Keratinocyte (primary cell): Measurements from ENCODE around the gene DNAJB5. TPM values are rescaled to one million over a fixed set of nuclear protein-coding genes. Genes with fewer than 3 reads are reported as not detected.

Experiments
- DNase-seq: peaks from one replicate; pipeline ENCODE4 v3.0.0-alpha.2; 2011; ENCODE audit warnings: low read depth, missing footprints, low spot score
- FAIRE-seq: peaks from 2 replicates; lab custom pipeline; 2011; peaks lifted over from hg19 to GRCh38; lab: Jason Lieb, UNC
- H2AFZ ChIP-seq: 2 replicates; pipeline ENCODE4 v1.6.0; 2012; ENCODE audit warnings: low read length, control low read depth, inconsistent platforms; ENCODE audit not compliant: control insufficient read depth
- H3K27ac ChIP-seq: 2 replicates; pipeline ENCODE4 v1.5.1; 2011; ENCODE audit warnings: low read length; ENCODE audit not compliant: control insufficient read depth, insufficient read depth
- H3K27me3 ChIP-seq: 3 replicates; pipeline ENCODE4 v1.6.0; 2011; ENCODE audit warnings: low read length; ENCODE audit not compliant: control insufficient read depth, insufficient read depth; ENCODE audit errors: extremely low read depth
- H3K36me3 ChIP-seq, 2 experiments: 2 replicates in 1 of 2; 3 replicates in 1 of 2; pipeline ENCODE4 v1.5.1; 2011; ENCODE audit warnings: low read length in 2 of 2, mild to moderate bottlenecking in 1 of 2; ENCODE audit not compliant: control insufficient read depth in 2 of 2, insufficient read depth in 2 of 2; ENCODE audit errors: extremely low read depth in 1 of 2
- H3K4me1 ChIP-seq: 3 replicates; pipeline ENCODE4 v1.5.1; 2011; ENCODE audit warnings: low read length; ENCODE audit not compliant: control insufficient read depth, insufficient read depth; ENCODE audit errors: extremely low read depth
- H3K4me2 ChIP-seq: 3 replicates; pipeline ENCODE4 v1.6.0; 2011; ENCODE audit warnings: low read depth, low read length; ENCODE audit not compliant: control insufficient read depth, insufficient read depth; ENCODE audit errors: extremely low read depth
- H3K4me3 ChIP-seq, 3 experiments: fragments of 200-600 bp in 1 of 3; sonication (generic) in 1 of 3; 2 replicates in 2 of 3; 3 replicates in 1 of 3; pipeline ENCODE4 v1.5.1; 2011 to 2016; ENCODE audit warnings: low read length in 3 of 3, mild to moderate bottlenecking in 3 of 3, control low read depth in 2 of 3, inconsistent platforms in 1 of 3, low read depth in 1 of 3, mixed read lengths in 1 of 3, mixed run types in 1 of 3, moderate library complexity in 1 of 3; ENCODE audit not compliant: control insufficient read depth in 2 of 3, insufficient read depth in 2 of 3; ENCODE audit errors: extremely low read depth in 1 of 3
- H3K79me2 ChIP-seq: 2 replicates; pipeline ENCODE4 v1.6.0; 2012; ENCODE audit warnings: low read length; ENCODE audit not compliant: control insufficient read depth, insufficient read depth
- H3K9ac ChIP-seq: 3 replicates; pipeline ENCODE4 v1.6.0; 2011; ENCODE audit warnings: low read length; ENCODE audit not compliant: control insufficient read depth, insufficient read depth; ENCODE audit errors: extremely low read depth
- H3K9me1 ChIP-seq: 3 replicates; pipeline ENCODE4 v1.6.0; 2011; ENCODE audit warnings: low read length; ENCODE audit not compliant: control insufficient read depth, insufficient read depth; ENCODE audit errors: extremely low read depth
- H3K9me3 ChIP-seq: 2 replicates; pipeline ENCODE4 v1.5.1; 2012; ENCODE audit warnings: low read depth, low read length; ENCODE audit not compliant: control insufficient read depth
- H4K20me1 ChIP-seq: 3 replicates; pipeline ENCODE4 v1.6.0; 2011; ENCODE audit warnings: low read length; ENCODE audit not compliant: control insufficient read depth, insufficient read depth; ENCODE audit errors: extremely low read depth
- CTCF ChIP-seq, 3 experiments: IDR thresholded peaks in 1 of 3; conservative IDR thresholded peaks in 1 of 3; optimal IDR thresholded peaks in 1 of 3; 2 replicates in 2 of 3; 3 replicates in 1 of 3; pipeline versions ENCODE3 to v1.5.1; 2011; ENCODE audit warnings: low read length in 3 of 3, mild to moderate bottlenecking in 3 of 3, moderate library complexity in 2 of 3, control low read depth in 1 of 3, inconsistent platforms in 1 of 3; ENCODE audit not compliant: insufficient read depth in 2 of 3; ENCODE audit errors: extremely low read depth in 1 of 3
- EZH2 ChIP-seq: IDR thresholded peaks from one replicate; pipeline ENCODE4 v1.6.1; 2012; ENCODE audit warnings: inconsistent platforms, mild to moderate bottlenecking, low read length, moderate library complexity
- dilution Hi-C: fragments of 300-500 bp; cut with MboI; formaldehyde crosslinking; loops from one replicate; pipeline ENCODE4 v1.7.0; 2020; ENCODE audit warnings: low sequenced_read_pairs; ENCODE audit not compliant: extremely low pct_ligation_motif_present
- polyA plus RNA-seq, 5 experiments: library from polyadenylated mRNA; depleted of rRNA in 3 of 5; stranded (reverse) in 3 of 5; stranded (forward) in 1 of 5; unstranded in 1 of 5; fragments of >200 nt; gene quantifications; 1 replicate in 1 of 5; 2 replicates in 3 of 5; 3 replicates in 1 of 5; pipeline versions ENCODE4 v1.2.1 to v1.2.3, GENCODE V29; 2011 to 2012; ENCODE audit warnings: missing spikeins in 2 of 5, low read depth in 1 of 5, low replicate concordance in 1 of 5

DNAJB5 gene
- polyA plus RNA-seq, 1 donor (not counting 4 experiments of a cell fraction or from before 2014, with no cell fraction given): 2.4 TPM

DNA sequence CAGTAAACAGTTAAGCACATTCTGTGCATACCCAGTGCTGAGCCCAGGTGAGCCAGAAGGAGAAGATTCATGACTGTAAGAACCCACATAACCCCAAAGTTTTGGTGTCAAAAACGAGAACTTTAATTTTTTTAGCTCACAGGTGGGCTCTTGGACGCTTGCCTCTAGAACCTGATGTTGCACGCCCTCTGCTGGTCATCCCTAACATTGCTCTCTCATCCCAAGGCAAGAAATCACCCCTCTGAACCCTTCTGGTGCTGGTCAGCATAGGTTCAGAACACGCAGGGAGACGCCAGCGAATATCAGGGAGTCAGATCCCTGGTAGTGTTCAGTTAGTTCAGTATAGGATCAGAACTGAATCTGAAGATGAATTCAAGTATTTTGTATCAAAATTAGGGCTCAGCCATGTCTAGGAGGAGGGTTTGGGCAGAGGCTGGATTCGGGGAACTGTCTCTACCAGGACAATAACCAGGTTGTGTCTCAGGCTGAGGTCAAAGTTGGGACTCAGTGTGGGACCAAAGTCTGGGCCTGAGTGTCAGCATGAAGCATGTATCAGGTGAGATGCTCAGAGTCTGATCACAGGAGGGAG is 4.1 kb upstream of the DNAJB5 start:
- FAIRE-seq (peak; percentile 65), DNase-seq (no peak)
- no peak overlapping the region for H3K27ac ChIP-seq
- H3K9me1 ChIP-seq: peaks cover 3% of the 10 kb centered on the region
- H3K4me1 ChIP-seq: peaks cover 27% of the 10 kb centered on the region
- H3K4me2 ChIP-seq: no peak overlapping the region
- H3K4me3 ChIP-seq: no peak overlapping the region
- dilution Hi-C loops: no loop called here
- TF ChIP-seq CTCF (optimal IDR thresholded peaks at IDR 0.05 in 1 of 3, IDR thresholded peaks at IDR 0.05 in 1 of 3, conservative IDR thresholded peaks at IDR 0.05 in 1 of 3; ENCODE audit: extremely low read depth in 1 of 3, insufficient read depth in 2 of 3, low read length in 3 of 3) (peak; percentile 78 to 92 (median 86)), EZH2 (no peak)
- no peaks in the 10 kb centered on the region for H3K27me3 ChIP-seq
- H3K9ac ChIP-seq: no peak overlapping the region
- H2AFZ ChIP-seq: no peak overlapping the region
- no peaks in the 10 kb centered on the region for H3K9me3 ChIP-seq
- no peaks in the 10 kb centered on the region for H4K20me1 ChIP-seq
- no peaks in the 10 kb centered on the region for H3K79me2 ChIP-seq
- H3K36me3 ChIP-seq: no peaks in the 10 kb centered on the region

DNA sequence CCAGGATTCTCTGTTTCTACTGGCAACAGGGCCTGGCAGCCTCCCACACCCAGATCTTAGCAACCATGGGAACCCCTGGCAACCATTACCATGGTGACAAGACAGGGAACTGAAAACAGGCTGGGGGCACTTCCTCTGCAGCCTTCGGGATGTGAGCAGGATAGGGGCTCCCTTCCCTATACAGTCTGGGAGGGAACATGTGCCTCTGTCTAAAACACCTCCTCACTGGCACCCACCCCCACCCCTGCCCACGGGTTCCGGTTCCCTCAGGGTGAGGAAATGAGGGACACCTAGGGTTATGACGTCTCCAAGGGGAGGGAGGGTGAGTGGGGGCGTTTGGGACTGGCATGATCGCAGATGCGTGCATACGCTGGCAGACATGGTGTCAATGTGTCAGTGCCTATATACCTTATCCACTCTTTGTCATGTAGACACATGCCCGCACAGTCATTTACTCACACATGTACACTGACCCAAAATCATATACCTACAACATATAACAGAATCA is 3.0 kb upstream of the DNAJB5 start:
- Histone ChIP-seq H3K4me3 (no peak overlapping the region), H3K79me2 (no peaks in the 10 kb centered on the region), H4K20me1 (no peaks in the 10 kb centered on the region), H3K4me2 (peak overlapping the region; percentile 11), H3K9ac (no peak overlapping the region), H3K4me1 (peaks cover 35% of the 10 kb centered on the region), H3K27me3 (no peaks in the 10 kb centered on the region), H3K36me3 (no peaks in the 10 kb centered on the region), H3K9me1 (peaks cover 3% of the 10 kb centered on the region), H3K9me3 (no peaks in the 10 kb centered on the region), H2AFZ (no peak overlapping the region), H3K27ac (peak overlapping the region; percentile 2)
- dilution Hi-C loops: no loop called here
- TF ChIP-seq CTCF (optimal IDR thresholded peaks at IDR 0.05 in 1 of 3, IDR thresholded peaks at IDR 0.05 in 1 of 3, conservative IDR thresholded peaks at IDR 0.05 in 1 of 3; ENCODE audit: extremely low read depth in 1 of 3, insufficient read depth in 2 of 3, low read length in 3 of 3) (no peak), EZH2 (no peak)
- DNase-seq: no peak
- FAIRE-seq: no peak
